Measurements from ENCODE around the gene MACROD2. TPM values are rescaled to one million over a fixed set of nuclear protein-coding genes. Genes with fewer than 3 reads are reported as not detected.
A peak's percentile ranks its signal among the peaks of the same experiment; 100 is the strongest.
"Not testable (repeated sequence)": the region's sequence is repeated elsewhere in the genome, so short reads cannot be mapped to it uniquely, and the experiment has no call there.

Gene MACROD2
- total and polyA plus RNA-seq, 8 donors, result 0.78 to 31.3 (median 10.9) TPM; not detected in 1

DNA sequence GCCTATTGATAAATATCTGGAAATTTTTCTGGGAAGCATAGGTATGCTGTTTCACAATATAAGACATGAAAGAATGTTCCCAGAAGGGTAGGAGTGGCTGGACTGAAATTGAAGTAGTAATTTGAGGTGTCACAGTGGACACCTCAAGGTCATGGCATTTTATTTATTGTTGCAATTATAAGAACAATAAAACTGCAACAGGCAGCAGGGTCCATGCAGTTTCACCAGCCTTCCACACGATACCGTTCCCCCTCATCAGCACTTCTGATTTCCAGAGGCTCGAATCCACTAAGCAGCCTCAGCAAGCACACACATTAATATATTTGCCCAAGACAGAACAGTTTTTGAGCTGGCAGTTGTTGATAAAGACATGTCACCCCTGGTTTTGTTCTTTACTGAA, 1540.5 kb downstream of the MACROD2 start:
- Histone ChIP-seq H3K4me3 (no peak overlapping the region), H3K4me1 (no peaks in the 10 kb centered on the region), H3K27ac (no peak overlapping the region), H3K9me3 (no peaks in the 10 kb centered on the region), H3K36me3 (no peaks in the 10 kb centered on the region), H3K27me3 (no peaks in the 10 kb centered on the region)
- TF ChIP-seq EP300 (IDR thresholded peaks at IDR 0.05) (no peak), POLR2A (IDR thresholded peaks at IDR 0.05) (no peak), POLR2AphosphoS5 (IDR thresholded peaks at IDR 0.05) (no peak)
- TF ChIP-seq, protein P1, sequence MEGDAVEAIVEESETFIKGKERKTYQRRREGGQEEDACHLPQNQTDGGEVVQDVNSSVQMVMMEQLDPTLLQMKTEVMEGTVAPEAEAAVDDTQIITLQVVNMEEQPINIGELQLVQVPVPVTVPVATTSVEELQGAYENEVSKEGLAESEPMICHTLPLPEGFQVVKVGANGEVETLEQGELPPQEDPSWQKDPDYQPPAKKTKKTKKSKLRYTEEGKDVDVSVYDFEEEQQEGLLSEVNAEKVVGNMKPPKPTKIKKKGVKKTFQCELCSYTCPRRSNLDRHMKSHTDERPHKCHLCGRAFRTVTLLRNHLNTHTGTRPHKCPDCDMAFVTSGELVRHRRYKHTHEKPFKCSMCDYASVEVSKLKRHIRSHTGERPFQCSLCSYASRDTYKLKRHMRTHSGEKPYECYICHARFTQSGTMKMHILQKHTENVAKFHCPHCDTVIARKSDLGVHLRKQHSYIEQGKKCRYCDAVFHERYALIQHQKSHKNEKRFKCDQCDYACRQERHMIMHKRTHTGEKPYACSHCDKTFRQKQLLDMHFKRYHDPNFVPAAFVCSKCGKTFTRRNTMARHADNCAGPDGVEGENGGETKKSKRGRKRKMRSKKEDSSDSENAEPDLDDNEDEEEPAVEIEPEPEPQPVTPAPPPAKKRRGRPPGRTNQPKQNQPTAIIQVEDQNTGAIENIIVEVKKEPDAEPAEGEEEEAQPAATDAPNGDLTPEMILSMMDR (IDR thresholded peaks at IDR 0.05), result no peak
- DNase-seq, result no peak
- intact Hi-C loops (cut with DNase I; ENCODE audit: low total_unique reads), result no loop called here
- 89 to 97% (median 91%) methylated on average over 3 of the region's 3 CpGs for WGBS, 5 donors

DNA sequence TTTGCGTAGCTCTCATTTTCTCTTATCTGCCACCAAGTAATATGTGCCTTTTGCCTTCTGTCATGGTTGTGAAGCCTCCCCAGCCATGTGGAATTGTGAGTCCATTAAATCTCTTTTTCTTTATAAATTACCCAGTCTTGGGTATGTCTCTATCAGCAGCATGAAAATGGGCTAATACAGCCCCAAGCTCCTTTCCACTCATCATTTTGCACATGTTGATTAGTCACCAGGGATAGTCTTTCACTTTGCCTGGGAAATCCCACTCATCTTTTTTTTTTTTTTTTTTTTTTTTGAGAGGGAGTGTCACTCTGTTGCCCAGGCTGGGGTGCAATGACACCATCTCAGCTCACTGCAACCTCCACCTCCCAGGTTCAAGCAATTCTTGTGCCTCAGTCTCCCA, 1541.9 kb downstream of the MACROD2 start:
- intact Hi-C loops (cut with DNase I; ENCODE audit: low total_unique reads); H3K9me3 ChIP-seq; H3K4me1 ChIP-seq; H3K36me3 ChIP-seq; H3K27me3 ChIP-seq; H3K4me3 ChIP-seq; DNase-seq; H3K27ac ChIP-seq: not testable (repeated sequence)
- 95 to 100% (median 96%) methylated on average over 1 of the region's 1 CpG for WGBS, 5 donors

DNA sequence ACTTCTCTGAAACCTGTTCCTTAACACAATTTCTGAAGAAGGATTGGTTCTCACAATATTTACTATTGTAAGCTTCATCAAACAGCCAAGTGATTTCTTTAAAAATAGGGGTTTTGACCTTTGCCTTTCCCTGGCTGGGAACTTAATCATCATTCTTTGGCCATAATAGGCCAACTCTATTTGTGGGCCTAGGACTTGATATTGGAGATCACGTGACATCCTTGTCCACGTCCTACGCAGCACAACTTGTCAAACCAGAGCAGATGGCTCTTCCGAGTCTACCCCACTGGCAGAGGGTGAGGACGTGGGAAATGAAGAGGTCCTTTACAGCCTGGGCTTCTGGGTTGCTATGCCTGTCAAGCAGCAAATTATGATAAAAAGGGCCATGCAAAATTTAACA, 1547.3 kb downstream of the MACROD2 start:
- no peak overlapping the region for H3K27ac ChIP-seq
- H3K4me3 ChIP-seq, result no peak overlapping the region
- intact Hi-C loops (cut with DNase I; ENCODE audit: low total_unique reads), result no loop called here
- H3K36me3 ChIP-seq, result no peaks in the 10 kb centered on the region
- DNase-seq, result no peak
- no peaks in the 10 kb centered on the region for H3K4me1 ChIP-seq
- no peaks in the 10 kb centered on the region for H3K27me3 ChIP-seq
- H3K9me3 ChIP-seq, result no peaks in the 10 kb centered on the region
- 88 to 95% (median 90%) methylated on average over 5 of the region's 5 CpGs for WGBS, 5 donors
- TF ChIP-seq EP300 (IDR thresholded peaks at IDR 0.05) (no peak), POLR2A (IDR thresholded peaks at IDR 0.05) (no peak), POLR2AphosphoS5 (IDR thresholded peaks at IDR 0.05) (no peak)
- TF ChIP-seq, protein P1 (IDR thresholded peaks at IDR 0.05), result no peak

DNA sequence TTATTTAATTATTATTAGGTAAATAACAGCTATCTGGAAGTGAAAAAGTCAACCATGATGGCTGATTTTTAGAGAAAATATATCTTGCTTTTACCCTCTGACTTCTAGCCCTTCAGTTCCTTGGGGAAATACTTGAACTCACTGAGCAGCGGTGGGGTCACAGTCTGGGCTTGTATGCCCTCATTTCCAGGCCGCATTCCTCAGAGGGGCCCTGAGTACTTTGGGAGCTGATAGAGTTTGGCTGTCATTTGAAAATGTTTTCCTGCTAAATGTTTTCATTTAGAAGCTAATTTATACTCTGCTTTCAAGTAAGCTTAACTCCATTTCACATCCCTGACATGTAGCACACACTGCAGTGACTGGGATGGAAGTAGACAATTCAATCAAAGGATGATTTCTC, 1549.4 kb downstream of the MACROD2 start:
- Histone ChIP-seq H3K27me3 (no peaks in the 10 kb centered on the region), H3K27ac (no peak overlapping the region), H3K4me3 (no peak overlapping the region), H3K4me1 (no peaks in the 10 kb centered on the region), H3K9me3 (no peaks in the 10 kb centered on the region), H3K36me3 (no peaks in the 10 kb centered on the region)
- peak in 1 of 2 donors; percentile 14 for DNase-seq
- no peak for TF ChIP-seq POLR2AphosphoS5 (IDR thresholded peaks at IDR 0.05)
- 67 to 88% (median 75%) methylated on average over 2 of the region's 2 CpGs for WGBS, 5 donors
- intact Hi-C loops (cut with DNase I; ENCODE audit: low total_unique reads), result no loop called here

DNA sequence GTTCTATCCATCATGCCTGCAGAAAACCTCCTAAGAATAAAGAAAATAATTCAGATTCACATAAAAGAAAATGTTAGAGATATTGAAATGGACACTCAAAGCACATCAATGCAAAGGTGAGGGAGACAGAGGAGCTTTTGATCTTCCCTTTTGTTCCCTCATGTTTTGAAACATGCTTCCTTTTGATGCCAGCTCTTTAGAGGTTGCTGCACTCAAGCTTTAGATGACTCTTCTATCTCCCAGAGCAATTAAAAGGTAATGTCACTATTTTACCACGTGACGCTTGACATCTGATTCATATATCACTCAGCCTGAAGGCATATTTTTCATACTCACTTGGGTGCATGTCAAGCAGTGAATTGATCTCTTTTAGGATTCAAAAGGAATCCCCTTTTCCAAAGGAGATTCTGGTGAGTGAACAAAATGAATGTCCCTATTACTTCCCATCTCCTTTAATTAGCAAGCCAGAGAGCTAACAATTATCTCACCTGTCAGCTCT, 1551.3 kb downstream of the MACROD2 start:
- intact Hi-C loops (cut with DNase I; ENCODE audit: low total_unique reads), result no loop called here
- Histone ChIP-seq H3K27ac (no peak overlapping the region), H3K27me3 (no peaks in the 10 kb centered on the region), H3K4me1 (no peaks in the 10 kb centered on the region), H3K9me3 (no peaks in the 10 kb centered on the region), H3K36me3 (no peaks in the 10 kb centered on the region), H3K4me3 (no peak overlapping the region)
- WGBS, 5 donors, result 64 to 93% (median 88%) methylated on average over 2 of the region's 2 CpGs
- no peak for DNase-seq
- TF ChIP-seq POLR2AphosphoS5 (IDR thresholded peaks at IDR 0.05), result no peak
- TF ChIP-seq POLR2A (IDR thresholded peaks at IDR 0.05), result no peak
- TF ChIP-seq, protein P1 (IDR thresholded peaks at IDR 0.05), result no peak
- no peak for TF ChIP-seq EP300 (IDR thresholded peaks at IDR 0.05)
